Activated effector memory CD4-positive, alpha-beta T cell treated with anti-CD3 and anti-CD28 coated beads, Interleukin-2, amount 50 U/mL, for 16 hours (primary cell): ENCODE data around the gene SAMD7.

Experiments used
- DNase-seq: peaks from one replicate; pipeline ENCODE4 v3.0.0-alpha.2; 2020

SAMD7 gene

GRCh38 chr3:169914321-169914720 is 2.9 kb downstream of the SAMD7 start:
- DNase-seq, result no peak

GRCh38 chr3:169923189-169923588 is 11.8 kb downstream of the SAMD7 start:
- DNase-seq, result no peak

- no peak for DNase-seq
These were observed 12.5 kb downstream of the SAMD7 start for GRCh38 chr3:169923831-169924230.

GRCh38 chr3:169929830-169930519 is 18.6 kb downstream of the SAMD7 start:
- DNase-seq, result no peak

- no peak for DNase-seq
These were observed 19.5 kb downstream of the SAMD7 start for GRCh38 chr3:169930843-169931242.

GRCh38 chr3:169931747-169932520 is 20.6 kb downstream of the SAMD7 start:
- no peak for DNase-seq

- DNase-seq, result no peak
These were observed 27.9 kb downstream of the SAMD7 start for GRCh38 chr3:169939320-169939719.

GRCh38 chr3:169939751-169940150 is 28.4 kb downstream of the SAMD7 start:
- no peak for DNase-seq

- no peak for DNase-seq
These were observed 29.3 kb downstream of the SAMD7 start for GRCh38 chr3:169940470-169941181.

GRCh38 chr3:169945313-169945712 is 33.9 kb downstream of the SAMD7 start:
- DNase-seq, result no peak

GRCh38 chr3:169946336-169946735 is 35.0 kb downstream of the SAMD7 start:
- DNase-seq, result no peak

GRCh38 chr3:169948559-169949448 is 37.4 kb downstream of the SAMD7 start:
- DNase-seq, result no peak

GRCh38 chr3:169952045-169952444 is 40.7 kb downstream of the SAMD7 start:
- no peak for DNase-seq

GRCh38 chr3:169953462-169954141 is 42.2 kb downstream of the SAMD7 start:
- DNase-seq, result no peak

- DNase-seq, result no peak
These were observed 42.9 kb downstream of the SAMD7 start for GRCh38 chr3:169954142-169954756.

GRCh38 chr3:169955406-169955805 is 44.0 kb downstream of the SAMD7 start:
- DNase-seq, result no peak

GRCh38 chr3:169964176-169964575 is 52.8 kb downstream of the SAMD7 start:
- no peak for DNase-seq

- no peak for DNase-seq
These were observed 54.4 kb downstream of the SAMD7 start for GRCh38 chr3:169965562-169966427.

GRCh38 chr3:169966428-169966950 is 55.1 kb downstream of the SAMD7 start, which contains the start of gene SEC62:
SEC62 (plus strand) TSS chr3:169966807; CDS start chr3:169966823, 16 bp downstream.
- DNase-seq, result peak; percentile 98
